Measurements from ENCODE around the gene PSME3.

DNA sequence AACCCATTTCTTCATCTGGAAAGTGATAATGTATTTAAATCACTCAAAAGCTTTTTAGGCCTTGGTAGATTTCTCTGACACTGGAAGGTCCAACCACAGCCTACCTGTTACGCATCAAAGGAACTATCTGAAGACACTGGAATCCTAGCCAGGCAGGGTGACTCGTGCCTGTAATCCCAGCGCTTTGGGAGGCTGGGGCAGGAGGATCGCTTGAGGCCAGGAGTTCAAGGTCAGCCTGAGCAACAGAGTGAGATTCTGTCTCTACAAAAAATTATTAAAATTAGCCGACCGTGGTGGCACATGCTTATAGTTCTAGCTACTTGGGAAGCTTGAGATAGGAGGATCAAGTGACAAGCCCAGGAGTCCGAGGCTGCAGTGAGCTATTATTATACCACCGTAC lies 49.0 kb downstream of the PSME3 start:
- TF ChIP-seq, protein P1, sequence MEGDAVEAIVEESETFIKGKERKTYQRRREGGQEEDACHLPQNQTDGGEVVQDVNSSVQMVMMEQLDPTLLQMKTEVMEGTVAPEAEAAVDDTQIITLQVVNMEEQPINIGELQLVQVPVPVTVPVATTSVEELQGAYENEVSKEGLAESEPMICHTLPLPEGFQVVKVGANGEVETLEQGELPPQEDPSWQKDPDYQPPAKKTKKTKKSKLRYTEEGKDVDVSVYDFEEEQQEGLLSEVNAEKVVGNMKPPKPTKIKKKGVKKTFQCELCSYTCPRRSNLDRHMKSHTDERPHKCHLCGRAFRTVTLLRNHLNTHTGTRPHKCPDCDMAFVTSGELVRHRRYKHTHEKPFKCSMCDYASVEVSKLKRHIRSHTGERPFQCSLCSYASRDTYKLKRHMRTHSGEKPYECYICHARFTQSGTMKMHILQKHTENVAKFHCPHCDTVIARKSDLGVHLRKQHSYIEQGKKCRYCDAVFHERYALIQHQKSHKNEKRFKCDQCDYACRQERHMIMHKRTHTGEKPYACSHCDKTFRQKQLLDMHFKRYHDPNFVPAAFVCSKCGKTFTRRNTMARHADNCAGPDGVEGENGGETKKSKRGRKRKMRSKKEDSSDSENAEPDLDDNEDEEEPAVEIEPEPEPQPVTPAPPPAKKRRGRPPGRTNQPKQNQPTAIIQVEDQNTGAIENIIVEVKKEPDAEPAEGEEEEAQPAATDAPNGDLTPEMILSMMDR (conservative IDR thresholded peaks at IDR 0.05) = no peak
- TF ChIP-seq ZFX (IDR thresholded peaks at IDR 0.05) = no peak
